Left hindlimb (tissue), 1 donor: Measurements from ENCODE around the gene MOAP1.
A peak's percentile ranks its signal among the peaks of the same experiment; 100 is the strongest.
"Not testable (repeated sequence)": the region's sequence is repeated elsewhere in the genome, so short reads cannot be mapped to it uniquely, and the experiment has no call there.

Experiments used
- DNase-seq: peaks from one replicate; pipeline ENCODE4 v3.0.0-alpha.2; 2018

Gene MOAP1, protein sequence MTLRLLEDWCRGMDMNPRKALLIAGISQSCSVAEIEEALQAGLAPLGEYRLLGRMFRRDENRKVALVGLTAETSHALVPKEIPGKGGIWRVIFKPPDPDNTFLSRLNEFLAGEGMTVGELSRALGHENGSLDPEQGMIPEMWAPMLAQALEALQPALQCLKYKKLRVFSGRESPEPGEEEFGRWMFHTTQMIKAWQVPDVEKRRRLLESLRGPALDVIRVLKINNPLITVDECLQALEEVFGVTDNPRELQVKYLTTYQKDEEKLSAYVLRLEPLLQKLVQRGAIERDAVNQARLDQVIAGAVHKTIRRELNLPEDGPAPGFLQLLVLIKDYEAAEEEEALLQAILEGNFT

DNA sequence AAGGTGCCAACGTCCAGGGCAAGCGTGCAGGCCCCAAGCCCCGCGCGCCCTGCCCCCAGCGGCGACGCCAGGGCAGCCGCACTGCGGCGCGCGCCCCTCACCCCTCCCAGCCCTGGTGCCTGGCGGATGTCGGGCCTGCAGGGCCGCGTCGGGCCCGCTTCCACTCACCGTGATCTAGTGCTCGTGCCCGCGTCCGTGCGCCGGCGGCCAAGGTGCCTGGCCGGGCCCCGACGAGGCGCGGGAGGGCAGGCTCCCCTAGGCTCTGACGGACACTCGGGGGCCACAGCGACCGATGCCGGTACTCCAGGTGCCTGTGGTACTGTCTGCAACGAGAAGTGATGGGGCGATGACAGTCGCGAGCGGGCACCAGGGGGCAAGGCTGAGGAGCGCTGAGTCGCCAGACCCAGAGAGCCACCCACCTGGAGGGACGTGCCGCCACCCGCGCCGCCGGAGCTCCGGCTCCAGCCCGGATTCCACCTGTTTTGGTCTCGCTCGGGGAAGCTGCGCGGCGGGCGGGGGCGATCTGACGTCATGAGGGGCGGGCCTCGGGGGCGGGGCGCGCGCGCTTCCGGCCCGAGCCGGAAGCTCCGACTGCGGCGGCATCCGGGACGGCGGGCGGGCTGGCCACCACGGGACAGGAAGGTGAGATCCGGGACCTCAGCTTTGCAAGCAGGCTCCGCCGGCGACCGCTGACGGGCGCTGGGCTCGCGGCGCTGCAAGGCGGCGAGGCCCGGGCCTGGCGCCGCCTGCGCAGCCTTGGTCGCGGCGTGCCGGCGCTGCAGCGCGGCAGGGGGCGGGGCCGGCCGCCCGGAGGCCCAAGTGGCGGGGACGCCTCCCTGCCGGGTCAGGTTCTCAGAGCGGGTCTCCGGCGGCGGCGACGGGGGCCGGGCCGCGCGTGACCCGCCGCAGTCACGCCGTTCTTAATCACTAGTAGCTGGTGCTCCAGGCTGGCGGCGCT, at the start of gene MOAP1, which contains the start of gene LYSET:
TSS of gene MOAP1 (minus strand) at position 507 of the 958 bp plus-strand sequence. CDS start 655 bp downstream, outside the sequence.
TSS of gene LYSET (plus strand) at position 927 of the 958 bp plus-strand sequence. CDS start 89 bp downstream, outside the sequence.
- peak; percentile 89 for DNase-seq

DNA sequence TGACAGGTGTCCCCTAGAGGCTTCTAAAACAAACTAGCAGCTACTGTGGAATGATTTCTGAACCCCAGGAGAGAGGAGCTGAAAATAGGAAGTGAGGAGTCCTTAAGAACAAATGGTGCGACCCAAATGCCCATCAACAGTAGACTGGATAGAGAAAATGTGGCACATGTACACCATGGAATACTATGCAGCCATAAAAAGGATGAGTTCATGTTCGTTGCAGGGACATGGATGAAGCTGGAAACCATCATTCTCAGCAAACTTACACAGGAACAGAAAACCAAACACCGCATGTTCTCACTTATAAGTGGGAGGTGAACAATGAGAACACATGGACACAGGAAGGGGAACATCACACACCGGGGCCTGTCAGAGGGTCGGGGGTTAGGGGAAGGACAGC, 48.4 kb upstream of the MOAP1 start:
- not testable (repeated sequence) for DNase-seq

DNA sequence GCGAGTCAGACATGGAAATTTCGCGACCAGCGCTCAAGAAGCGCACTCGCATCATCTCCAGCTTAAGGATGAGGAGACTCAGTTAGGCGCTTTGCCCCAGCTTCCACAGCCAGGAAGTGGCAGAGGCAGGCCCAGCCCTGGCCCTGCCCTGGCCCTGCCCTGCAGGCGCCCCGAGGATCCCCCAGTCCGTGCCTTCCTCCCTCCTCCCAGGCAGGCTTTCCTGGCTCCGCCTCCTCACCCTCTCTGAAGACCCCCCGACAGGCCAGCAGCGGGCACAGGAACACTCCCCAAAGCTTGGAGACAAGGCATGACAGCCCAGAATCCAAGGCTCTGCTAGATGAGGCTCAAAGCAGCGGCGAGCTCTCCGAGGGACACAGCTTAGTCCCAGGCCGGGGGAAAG, 47.5 kb upstream of the MOAP1 start:
- no peak for DNase-seq

DNA sequence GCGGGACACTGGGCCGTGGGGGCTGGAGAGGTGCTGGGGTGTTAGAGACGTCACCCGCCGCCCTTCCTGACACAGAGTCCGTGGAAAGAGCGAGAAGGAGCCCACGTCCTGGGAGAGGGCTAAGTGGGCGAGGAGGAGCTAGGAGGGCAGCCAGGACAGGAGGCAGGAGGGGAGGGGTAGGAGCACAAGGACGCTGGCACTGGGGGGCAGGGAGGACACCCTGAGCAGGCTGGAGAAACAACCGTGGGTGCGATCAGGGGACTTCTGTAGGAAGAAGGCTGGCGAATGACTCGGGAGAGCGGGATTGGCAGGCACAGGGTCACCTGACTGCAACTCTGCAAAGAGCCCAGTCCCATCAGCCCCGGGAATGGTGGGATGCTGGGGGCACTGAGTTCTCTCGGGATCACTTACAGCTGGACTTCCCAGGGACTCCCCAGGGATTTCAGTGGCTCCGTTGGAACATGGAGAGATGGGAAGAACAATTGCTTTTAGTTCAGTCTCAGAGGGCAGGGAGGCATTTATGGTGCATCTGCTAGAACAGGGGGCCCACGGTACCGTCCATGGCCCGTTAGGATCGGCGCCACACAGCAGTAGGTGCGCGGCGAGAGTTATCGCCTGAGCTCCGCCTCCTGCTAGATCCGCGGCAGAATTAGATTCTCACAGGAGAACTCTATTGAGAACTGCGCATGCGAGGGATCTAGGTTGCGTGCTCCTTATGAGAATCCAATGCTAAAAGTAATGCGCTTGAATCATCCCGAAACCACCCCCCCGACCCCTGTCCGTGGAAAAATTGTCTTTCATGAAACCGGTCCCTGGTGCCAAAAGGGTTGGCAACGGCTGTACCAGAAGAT, 46.7 kb upstream of the MOAP1 start:
- DNase-seq, result no peak

DNA sequence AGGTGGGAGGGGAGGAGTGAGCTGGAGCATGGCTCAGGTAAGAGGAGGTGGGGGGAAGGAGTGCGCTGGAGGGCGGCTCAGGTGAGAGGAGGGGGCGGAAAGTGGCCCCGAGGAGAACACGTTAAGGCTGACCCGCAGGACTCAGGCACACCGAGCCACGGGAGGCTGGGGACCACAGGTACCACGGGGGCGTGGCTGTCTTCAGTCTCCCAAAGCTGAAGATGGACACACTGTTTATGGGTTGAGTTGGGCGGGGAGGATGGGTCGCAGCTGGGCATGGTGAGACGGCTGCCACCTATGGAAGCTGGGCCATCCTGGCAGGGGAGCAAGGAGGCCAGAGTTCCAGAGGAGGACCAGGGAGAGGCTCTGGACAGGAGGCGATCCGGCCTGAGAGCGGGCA, 45.8 kb upstream of the MOAP1 start:
- no peak for DNase-seq

DNA sequence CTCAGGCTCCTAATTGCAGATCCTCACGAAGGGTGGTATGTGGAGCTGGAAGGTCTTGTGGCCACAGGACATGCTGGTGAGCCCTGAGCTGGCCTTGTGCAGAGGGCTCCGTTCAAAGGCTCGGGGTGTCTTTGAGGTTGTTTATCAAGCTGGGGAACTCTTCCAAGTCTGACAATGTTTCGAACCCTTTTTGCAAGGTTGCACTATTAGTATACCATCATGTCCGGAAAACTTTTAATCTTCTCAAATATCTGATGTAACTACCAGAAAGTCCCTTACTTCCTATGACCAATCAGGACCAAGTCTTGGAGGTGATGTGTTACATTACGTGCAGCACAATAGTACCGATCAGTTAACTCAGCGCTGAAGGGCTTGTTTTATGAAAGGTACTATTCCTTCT, 43.9 kb upstream of the MOAP1 start:
- DNase-seq, result no peak

DNA sequence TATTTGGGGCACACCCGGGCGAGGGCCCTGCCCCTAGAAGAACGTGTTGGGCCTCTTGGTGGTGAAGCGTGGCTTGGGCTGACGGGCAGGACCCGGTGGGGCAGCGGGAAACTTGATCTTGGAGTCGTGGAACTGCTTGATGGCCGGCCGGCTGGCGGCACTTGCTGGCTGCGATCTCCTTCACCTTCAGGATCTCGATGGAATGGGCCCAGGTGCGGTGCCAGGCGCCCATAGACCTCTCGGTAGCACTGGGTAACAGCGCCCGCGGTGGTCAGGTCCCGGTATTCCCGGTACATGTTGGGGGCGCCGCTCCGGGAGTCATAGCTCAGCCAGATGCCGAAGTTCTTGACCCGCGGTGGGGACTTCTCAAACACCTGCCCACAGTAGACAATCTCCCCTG, 38.9 kb upstream of the MOAP1 start:
- DNase-seq, result no peak

DNA sequence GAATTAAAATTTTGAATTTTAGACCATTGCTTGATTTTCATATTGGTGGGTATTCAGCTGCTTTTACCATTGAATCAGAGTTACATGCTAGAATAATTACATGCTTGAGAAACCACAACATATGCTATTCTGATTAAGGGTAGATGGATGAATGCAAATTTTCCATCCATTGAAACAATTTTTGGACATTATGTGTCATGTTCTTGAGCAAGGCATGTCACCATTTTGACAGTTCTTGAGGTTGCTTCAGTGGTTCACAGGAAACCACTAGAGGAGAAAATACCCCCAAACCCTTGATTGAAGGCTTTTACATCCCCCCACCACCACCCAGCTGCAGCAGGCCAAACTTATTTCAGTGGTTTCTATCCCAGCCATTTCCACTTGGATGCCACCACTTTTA, 35.8 kb upstream of the MOAP1 start:
- DNase-seq, result no peak

DNA sequence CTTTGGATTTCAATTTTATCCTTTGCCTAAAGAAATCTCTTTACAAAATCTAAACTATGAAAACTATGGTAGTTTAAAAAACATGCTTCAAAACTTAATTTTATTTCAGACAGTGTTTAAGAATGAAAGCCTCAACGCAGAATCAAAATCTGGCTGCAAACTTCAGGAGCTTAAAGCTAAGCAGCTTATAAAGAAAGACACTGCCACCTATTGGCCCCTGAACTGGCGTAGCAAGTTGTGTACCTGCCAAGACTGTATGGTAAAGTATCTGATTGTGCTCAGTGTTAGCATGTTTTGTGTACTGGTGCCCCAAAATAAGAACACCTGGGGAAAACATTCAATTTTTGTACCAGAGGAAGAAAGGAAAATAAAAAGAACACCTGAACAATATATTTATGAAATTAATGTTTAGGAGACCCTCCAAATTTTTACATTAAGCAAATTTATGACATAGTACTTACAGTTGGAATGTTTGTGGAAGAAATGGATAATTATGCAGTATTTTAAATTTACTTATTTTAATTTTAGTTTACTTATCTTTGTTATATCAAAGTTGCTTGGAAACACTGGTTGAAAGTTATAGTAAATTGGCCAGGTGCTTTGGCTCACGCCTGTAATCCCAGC, 34.5 kb upstream of the MOAP1 start:
- no peak for DNase-seq

DNA sequence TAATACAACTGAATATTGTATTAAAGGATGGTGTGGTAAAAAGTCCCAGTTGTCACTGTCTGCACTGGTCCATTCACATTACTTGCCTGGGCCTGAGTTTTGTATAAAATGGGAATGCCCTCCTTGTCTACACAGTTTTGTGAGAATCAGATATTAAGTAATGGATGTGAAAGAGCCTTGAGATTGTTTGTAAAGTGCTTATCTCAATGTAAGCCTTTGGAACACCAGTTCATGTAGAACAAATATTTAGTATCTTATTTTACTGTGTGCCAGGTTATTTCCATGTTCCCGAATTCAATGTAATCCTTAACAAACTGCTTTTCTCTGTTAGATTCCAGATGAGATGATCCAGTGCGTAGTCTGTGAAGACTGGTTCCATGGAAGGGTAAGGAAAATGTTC, 29.9 kb upstream of the MOAP1 start:
- no peak for DNase-seq

DNA sequence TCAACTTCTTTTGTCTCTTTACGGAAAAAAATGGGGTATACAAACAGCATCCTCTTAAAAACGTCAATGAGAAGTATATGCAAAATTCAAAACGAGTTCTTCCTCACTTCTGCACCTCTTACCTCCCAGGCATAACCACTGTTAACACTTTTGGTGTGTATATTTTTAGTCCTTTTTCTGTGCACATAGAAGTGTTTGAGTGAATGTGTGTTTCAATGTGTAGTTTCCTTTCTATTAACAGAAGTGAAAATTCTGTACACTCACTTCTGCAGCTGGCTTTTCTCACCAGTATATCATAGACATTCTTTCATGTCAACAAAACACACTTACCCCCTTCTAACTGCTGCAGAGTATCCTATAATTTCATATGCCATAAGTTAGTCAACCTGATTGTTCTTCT, 27.7 kb upstream of the MOAP1 start:
- DNase-seq, result no peak

DNA sequence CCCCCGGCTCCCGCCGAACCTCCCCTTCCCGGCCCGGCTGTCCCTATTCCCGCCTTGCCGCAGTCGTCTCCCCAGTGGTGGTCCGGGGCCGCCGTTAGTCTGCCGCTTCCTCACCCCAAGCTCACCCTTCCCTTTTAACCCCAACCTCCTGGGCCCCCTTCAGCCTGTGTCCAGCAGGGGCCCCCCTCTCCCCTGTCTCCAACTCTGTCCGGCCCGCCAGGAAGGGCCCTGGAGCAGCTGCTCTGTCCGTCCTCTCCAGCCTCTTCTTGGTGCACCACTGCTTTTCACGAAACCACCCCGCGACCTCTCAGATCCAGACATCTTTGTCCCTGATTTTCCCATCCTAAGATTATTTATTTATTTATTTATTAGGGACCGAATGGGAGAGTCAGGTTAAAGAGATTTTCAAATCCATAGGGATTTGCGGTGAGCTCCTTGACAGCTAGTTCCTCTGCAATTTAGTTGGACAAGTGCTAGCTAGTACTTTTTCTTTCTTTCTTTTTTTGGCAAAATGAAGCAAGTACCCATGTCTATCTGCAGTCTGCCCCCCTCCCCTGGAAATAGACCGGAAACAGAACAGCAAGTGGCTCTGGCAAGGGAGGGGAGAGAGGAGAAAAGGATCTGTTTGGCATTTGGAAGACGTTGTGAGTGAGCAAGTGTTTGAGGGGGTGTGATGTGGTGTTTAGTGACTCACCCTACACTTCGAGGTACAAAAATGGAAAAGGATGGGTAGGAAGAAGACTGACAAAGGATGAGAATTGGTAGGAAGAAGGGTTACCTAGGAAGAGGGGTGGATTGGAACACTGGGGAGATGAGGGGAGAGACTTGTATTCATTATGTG, 23.0 kb upstream of the MOAP1 start:
- peak; percentile 83 for DNase-seq

DNA sequence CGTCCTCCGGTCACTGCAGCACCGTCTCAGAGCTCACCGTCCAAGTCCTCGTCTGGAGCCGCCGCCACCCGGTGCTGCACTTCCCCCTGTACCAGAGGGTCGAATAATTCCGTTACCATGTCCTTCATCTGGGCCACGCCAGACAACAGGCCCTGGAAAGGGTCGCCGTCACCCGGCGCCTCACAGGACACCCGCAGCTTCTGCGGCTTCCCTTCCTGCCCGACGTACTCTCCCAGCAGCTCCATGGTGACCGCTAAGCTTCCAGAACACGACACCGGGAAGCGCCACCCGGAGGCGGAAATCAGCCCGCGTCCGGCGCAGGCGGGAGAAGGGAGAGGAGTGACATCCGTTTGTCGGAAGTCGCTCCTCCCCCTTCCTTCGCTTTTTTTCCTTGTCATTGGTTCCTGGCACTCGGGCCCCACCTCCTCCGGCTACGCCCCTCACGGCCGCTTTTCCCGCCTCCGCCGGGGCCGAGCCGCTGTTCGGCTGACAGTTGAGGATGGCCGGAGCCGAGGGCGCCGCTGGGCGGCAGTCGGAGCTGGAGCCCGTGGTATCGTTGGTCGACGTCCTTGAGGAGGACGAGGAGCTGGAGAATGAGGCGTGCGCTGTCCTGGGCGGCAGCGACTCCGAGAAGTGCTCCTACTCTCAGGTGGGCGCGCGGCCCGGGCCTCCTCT, 22.2 kb upstream of the MOAP1 start, which contains the start of the genes GON7 and UBR7:
TSS of gene GON7 (minus strand) at position 273 of the 675 bp plus-strand sequence. CDS start at position 245, 28 bp downstream.
TSS of gene UBR7 (plus strand) at position 464 of the 675 bp plus-strand sequence. CDS start at position 500, 36 bp downstream.
- peak; percentile 98 for DNase-seq

DNA sequence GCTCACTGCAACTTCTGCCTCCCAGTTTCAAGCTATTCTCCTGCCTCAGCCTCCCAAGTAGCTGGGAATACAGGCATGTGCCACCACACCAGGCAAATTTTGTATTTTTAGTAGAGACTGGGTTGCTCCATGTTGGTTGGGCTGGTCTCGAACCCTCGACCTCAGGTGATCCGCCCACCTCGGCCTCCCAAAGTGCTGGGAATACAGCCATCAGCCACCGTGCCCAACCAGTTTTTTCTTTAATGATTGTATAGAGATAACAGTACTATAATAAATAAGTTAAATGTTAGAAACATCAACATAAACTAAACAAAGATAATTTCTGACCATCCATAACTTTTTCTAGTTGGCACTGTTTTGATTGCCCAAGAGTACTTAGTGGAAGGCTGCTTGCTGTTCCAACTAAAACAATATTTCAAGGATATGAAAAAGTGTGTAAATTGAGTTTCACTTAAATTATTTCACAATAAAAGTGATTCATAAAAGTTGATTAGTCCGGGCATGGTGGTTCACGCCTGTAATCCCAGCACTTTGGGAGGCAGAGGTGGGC, 16.5 kb upstream of the MOAP1 start:
- DNase-seq, result no peak

DNA sequence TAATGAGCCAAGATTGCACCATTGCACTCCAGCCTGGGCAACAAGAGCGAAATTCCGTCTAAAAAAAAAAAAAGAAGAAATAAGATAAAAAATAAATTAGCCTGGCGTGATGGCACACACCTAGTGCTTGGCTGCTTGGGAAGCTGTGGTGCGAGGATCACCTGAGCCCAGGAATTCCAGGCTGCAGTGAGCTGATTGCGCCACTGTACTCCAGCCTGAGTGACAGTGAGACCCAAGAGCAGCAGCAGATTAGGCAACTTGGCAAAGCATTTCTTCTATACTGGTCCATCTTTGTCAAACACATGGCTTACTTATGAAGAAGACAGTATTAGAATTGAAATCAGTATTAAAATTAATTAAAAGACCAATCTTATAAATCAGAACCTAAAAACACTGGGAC, 15.9 kb upstream of the MOAP1 start:
- DNase-seq, result no peak

DNA sequence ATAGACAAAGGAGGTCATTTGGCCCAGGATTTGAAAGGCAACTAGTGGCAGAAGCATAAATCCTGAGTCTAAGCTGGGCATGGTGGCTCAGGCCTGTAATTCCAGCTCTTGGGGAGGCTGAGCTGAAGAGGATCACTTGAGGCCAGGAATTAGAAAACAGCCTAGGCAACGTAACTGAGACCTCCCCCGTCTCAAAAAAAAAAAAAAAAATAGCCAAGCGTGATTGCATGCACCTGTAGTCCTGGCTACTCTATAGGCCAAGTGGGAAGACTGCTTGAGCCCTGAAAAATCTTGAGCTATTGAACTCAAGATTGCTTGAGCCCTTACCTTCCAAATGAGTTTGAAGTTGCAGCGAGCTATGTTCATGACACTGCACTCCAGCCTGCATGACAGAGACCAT, 14.3 kb upstream of the MOAP1 start:
- DNase-seq, result no peak

DNA sequence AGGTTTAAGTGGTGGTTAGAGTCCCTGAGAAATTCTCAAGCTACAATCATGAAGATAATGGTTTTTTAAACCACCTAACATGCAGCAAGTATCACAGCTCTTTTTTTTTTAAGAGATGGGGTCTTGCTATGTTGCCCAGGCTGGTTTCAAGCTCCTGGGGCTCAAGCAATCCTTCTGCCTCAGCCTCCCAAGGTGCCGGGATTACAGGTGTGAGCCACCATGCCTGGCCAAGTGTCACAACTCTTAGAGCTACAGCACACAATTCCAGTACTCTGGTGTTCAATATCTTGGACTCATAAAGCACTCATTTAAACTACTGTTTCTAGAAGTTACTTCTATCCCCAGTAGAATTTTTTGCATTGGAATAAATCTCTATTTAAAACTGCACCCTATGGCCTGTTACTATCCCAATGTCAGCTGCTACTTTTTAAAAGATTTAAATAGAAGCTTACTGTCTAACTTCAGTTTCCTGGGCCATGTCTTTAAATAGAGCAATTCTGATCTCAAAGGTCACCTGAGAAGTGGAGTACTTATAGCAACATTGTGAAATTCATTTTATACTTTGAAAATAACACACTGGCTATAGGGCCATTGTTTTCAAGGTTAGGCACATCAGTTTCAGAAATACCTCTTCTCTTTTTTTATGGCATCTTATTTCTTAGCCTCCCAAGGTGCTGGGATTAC, 10.8 kb upstream of the MOAP1 start:
- DNase-seq, result no peak

DNA sequence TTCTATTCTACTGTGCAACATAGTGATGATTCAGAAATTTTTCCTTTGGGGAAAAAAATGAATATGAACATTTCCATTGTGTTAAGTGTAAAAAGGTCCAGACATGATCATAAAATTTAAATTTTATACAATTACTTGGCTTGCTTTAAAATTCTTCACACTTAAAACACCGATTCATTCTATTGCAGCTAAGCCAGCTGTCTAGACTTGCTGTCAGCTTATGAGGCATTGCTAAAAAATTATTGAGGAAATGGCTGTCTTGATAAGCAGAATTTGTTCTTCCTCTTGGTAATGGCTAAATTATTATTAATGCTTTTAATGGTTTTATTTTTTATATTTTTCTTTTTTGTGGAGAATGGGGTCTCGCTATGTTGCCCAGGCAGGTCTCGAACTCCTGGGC, 2.3 kb upstream of the MOAP1 start:
- no peak for DNase-seq

DNA sequence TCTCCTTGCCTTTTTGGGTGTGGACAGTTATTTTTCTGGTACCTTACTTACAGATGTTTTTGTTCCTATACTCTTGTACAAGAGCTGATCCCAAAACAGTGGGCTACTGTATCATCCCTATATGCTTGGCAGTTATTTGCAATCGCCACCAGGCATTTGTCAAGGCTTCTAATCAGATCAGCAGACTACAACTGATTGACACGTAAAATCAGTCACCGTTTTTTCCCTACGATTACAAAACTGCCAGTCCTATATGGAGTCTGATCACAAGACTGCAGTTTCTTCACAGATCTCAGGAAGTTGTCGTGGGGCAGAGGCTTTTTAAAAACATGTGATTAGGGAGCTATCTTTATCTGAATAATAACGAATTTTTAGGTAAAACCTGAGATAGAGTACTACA, 1.8 kb upstream of the MOAP1 start:
- no peak for DNase-seq

DNA sequence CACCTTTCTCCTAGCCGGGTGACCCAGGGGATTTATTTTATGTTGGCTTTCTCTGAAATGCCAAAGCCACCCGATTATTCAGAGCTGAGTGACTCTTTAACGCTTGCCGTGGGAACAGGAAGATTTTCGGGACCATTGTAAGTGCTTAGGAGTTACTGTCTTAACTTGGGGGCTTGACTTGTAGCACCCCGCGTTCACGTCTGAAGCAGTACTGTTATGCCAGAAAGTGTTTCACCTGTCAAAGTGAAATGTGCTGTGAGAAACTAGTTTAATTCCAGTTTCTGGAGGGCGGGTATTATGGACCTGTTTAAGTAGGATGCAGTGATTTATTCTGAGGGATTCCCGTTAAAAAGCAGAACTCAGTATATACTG, 638 bp upstream of the MOAP1 start:
- DNase-seq, result no peak
